Measurements from ENCODE around the gene ADORA3.

The ADORA3 gene

GRCh38 chr1:111496398-111496797 lies 7.0 kb downstream of the ADORA3 start:
- H3K36me3 Mint-ChIP-seq (ENCODE audit: low read depth): peaks cover 36% of the 10 kb centered on the region
- H3K4me1 Mint-ChIP-seq (ENCODE audit: low read depth): peaks cover 79% of the 10 kb centered on the region
- peaks cover 25% of the 10 kb centered on the region for H3K9me3 Mint-ChIP-seq
- peak overlapping the region; percentile 72 for H3K27ac Mint-ChIP-seq
- H3K4me3 Mint-ChIP-seq: no peak overlapping the region
- H3K27me3 Mint-ChIP-seq: no peaks in the 10 kb centered on the region
- intact Hi-C loops (cut with micrococcal nuclease): no loop called here

- Mint-ChIP-seq H3K4me1 (ENCODE audit: low read depth) (peaks cover 78% of the 10 kb centered on the region), H3K27ac (peak overlapping the region; percentile 92), H3K4me3 (no peak overlapping the region), H3K9me3 (peaks cover 10% of the 10 kb centered on the region), H3K36me3 (ENCODE audit: low read depth) (no peaks in the 10 kb centered on the region), H3K27me3 (no peaks in the 10 kb centered on the region)
- intact Hi-C loops (cut with micrococcal nuclease): no loop called here
Measured at GRCh38 chr1:111491070-111491469, 12.4 kb downstream of the ADORA3 start.

- Mint-ChIP-seq H3K36me3 (ENCODE audit: low read depth) (peaks cover 5% of the 10 kb centered on the region), H3K27me3 (no peaks in the 10 kb centered on the region), H3K4me1 (ENCODE audit: low read depth) (peaks cover 82% of the 10 kb centered on the region), H3K9me3 (peaks cover 10% of the 10 kb centered on the region), H3K27ac (peak overlapping the region; percentile 92), H3K4me3 (no peak overlapping the region)
- intact Hi-C loops (cut with micrococcal nuclease): no loop called here
Measured at GRCh38 chr1:111490220-111490619, 13.2 kb downstream of the ADORA3 start.

GRCh38 chr1:111489604-111490003 lies 13.8 kb downstream of the ADORA3 start:
- H3K36me3 Mint-ChIP-seq (ENCODE audit: low read depth): peaks cover 5% of the 10 kb centered on the region
- H3K27ac Mint-ChIP-seq: peak overlapping the region; percentile 92
- intact Hi-C loops (cut with micrococcal nuclease): no loop called here

DNA sequence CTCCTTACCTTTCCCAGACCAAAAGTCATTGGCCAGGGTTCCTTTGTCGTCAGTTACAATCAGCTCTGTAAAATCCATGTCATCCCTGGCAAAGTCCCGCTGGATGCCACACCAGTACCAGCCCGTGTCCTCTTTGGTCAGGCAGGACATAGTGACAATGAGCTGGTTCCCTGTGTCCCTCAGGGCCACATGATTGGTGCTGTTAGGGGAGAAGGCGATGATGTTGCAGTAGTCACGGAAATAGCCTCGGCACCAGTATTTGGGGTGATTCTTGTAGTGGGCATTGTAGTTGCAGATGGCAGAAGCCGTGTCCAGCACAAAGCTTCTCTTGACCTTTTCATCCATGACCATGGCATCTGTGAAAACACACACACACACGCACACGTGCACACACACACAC lies 14.8 kb downstream of the ADORA3 start:
- H3K9me3 Mint-ChIP-seq: no peaks in the 10 kb centered on the region
- H3K4me3 Mint-ChIP-seq: peak overlapping the region; percentile 46
- H3K36me3 Mint-ChIP-seq (ENCODE audit: low read depth): peaks cover 6% of the 10 kb centered on the region
- no peaks in the 10 kb centered on the region for H3K27me3 Mint-ChIP-seq
- peaks cover 89% of the 10 kb centered on the region for H3K4me1 Mint-ChIP-seq (ENCODE audit: low read depth)
- intact Hi-C loops (cut with micrococcal nuclease): no loop called here
- H3K27ac Mint-ChIP-seq: peak overlapping the region; percentile 92

More at GRCh38 chr1:111489604-111490003, 13.8 kb downstream of the ADORA3 start:
- Mint-ChIP-seq H3K4me1 (ENCODE audit: low read depth) (peaks cover 88% of the 10 kb centered on the region), H3K9me3 (peaks cover 7% of the 10 kb centered on the region), H3K27me3 (no peaks in the 10 kb centered on the region), H3K4me3 (no peak overlapping the region)

- intact Hi-C loops (cut with micrococcal nuclease): no loop called here
- H3K27ac Mint-ChIP-seq: peak overlapping the region; percentile 71
- peaks cover 10% of the 10 kb centered on the region for H3K36me3 Mint-ChIP-seq (ENCODE audit: low read depth)
- no peaks in the 10 kb centered on the region for H3K9me3 Mint-ChIP-seq
- peaks cover 94% of the 10 kb centered on the region for H3K4me1 Mint-ChIP-seq (ENCODE audit: low read depth)
- H3K27me3 Mint-ChIP-seq: no peaks in the 10 kb centered on the region
- no peak overlapping the region for H3K4me3 Mint-ChIP-seq
Measured at GRCh38 chr1:111487133-111487532, 16.3 kb downstream of the ADORA3 start.

- Mint-ChIP-seq H3K36me3 (ENCODE audit: low read depth) (peaks cover 10% of the 10 kb centered on the region), H3K27me3 (no peaks in the 10 kb centered on the region), H3K27ac (no peak overlapping the region), H3K9me3 (no peaks in the 10 kb centered on the region), H3K4me3 (no peak overlapping the region), H3K4me1 (ENCODE audit: low read depth) (peaks cover 94% of the 10 kb centered on the region)
- intact Hi-C loops (cut with micrococcal nuclease): no loop called here
Measured at GRCh38 chr1:111486431-111486830, 17.0 kb downstream of the ADORA3 start.

GRCh38 chr1:111484391-111485026 lies 18.9 kb downstream of the ADORA3 start:
- intact Hi-C loops (cut with micrococcal nuclease): no loop called here
- Mint-ChIP-seq H3K4me3 (no peak overlapping the region), H3K36me3 (ENCODE audit: low read depth) (peaks cover 10% of the 10 kb centered on the region), H3K27me3 (no peaks in the 10 kb centered on the region), H3K9me3 (no peaks in the 10 kb centered on the region), H3K27ac (peak overlapping the region; percentile 63), H3K4me1 (ENCODE audit: low read depth) (peaks cover 90% of the 10 kb centered on the region)

- Mint-ChIP-seq H3K36me3 (ENCODE audit: low read depth) (peaks cover 13% of the 10 kb centered on the region), H3K9me3 (no peaks in the 10 kb centered on the region), H3K4me1 (ENCODE audit: low read depth) (peaks cover 84% of the 10 kb centered on the region), H3K27me3 (no peaks in the 10 kb centered on the region), H3K27ac (peak overlapping the region; percentile 63), H3K4me3 (no peak overlapping the region)
- intact Hi-C loops (cut with micrococcal nuclease): loop anchor here (2.0 kb wide), 1 partner anchor 173 kb away; no protein-coding TSS in a partner anchor
Measured at GRCh38 chr1:111483876-111484275, 19.6 kb downstream of the ADORA3 start.

DNA sequence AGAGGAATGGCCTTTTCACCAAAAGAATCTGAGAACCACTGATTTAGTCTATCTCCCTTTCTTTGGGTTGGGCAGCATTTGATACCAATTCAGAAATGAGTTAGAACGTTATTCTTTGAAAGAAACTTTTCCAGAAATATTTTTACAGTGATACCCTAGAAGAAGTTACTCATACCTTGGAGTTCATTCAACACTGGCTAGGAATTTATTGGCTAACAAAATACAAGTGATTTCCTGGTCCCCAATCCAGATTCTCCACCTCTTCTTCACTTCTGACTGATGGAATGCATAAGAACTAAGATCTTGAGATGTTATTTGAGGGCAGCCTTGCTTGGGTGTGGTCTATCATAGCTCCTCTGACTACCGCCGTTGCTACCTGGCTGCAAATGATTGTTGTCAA lies 20.3 kb downstream of the ADORA3 start:
- H3K27ac Mint-ChIP-seq: peak overlapping the region; percentile 63

GRCh38 chr1:111481387-111482221 lies 21.8 kb downstream of the ADORA3 start:
- intact Hi-C loops (cut with micrococcal nuclease): loop anchor here (2.0 kb wide), 4 partner anchors 25 to 287 kb away; no protein-coding TSS in a partner anchor
- Mint-ChIP-seq H3K36me3 (ENCODE audit: low read depth) (peaks cover 36% of the 10 kb centered on the region), H3K4me3 (no peak overlapping the region), H3K4me1 (ENCODE audit: low read depth) (peaks cover 86% of the 10 kb centered on the region), H3K9me3 (no peaks in the 10 kb centered on the region), H3K27me3 (no peaks in the 10 kb centered on the region), H3K27ac (peak overlapping the region; percentile 24)

More for the DNA sequence above, 20.3 kb downstream of the ADORA3 start:
- Mint-ChIP-seq H3K36me3 (ENCODE audit: low read depth) (peaks cover 20% of the 10 kb centered on the region), H3K27me3 (no peaks in the 10 kb centered on the region), H3K4me1 (ENCODE audit: low read depth) (peaks cover 84% of the 10 kb centered on the region), H3K4me3 (no peak overlapping the region), H3K9me3 (no peaks in the 10 kb centered on the region)
- intact Hi-C loops (cut with micrococcal nuclease): loop anchor here (2.0 kb wide), 1 partner anchor 174 kb away; no protein-coding TSS in a partner anchor

GRCh38 chr1:111480674-111481073 lies 22.8 kb downstream of the ADORA3 start:
- Mint-ChIP-seq H3K36me3 (ENCODE audit: low read depth) (peaks cover 45% of the 10 kb centered on the region), H3K4me1 (ENCODE audit: low read depth) (peaks cover 85% of the 10 kb centered on the region), H3K4me3 (no peak overlapping the region), H3K27ac (peak overlapping the region; percentile 41), H3K27me3 (no peaks in the 10 kb centered on the region), H3K9me3 (no peaks in the 10 kb centered on the region)
- intact Hi-C loops (cut with micrococcal nuclease): loop anchor here (2.0 kb wide), 3 partner anchors 26 to 288 kb away; no protein-coding TSS in a partner anchor

DNA sequence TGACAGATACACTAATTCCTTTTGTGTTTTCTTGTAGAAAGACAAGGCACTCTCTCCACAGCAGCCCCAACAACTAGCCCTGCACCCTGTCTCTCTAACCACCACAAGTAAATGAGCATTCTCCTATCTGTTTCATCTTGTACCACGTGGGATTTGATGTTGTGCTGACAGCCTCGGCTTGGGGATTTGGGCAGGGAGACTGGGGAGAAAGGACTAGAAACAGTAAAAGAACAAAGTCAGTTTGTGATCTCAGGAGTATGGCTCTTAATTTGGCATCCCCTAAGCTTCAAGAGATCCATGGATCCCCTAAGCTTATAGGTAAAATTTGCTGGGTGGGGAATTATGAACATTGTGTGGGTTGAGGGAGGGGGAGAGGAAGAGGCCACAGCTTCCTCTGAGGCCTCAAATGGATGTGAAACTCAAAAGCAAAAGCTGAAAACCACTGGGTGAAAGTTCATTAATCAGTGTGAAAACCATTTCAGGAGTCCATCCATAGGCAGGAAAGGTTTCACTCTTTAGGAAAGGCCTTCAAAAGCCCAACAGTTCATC lies 26.6 kb downstream of the ADORA3 start:
- H3K27me3 Mint-ChIP-seq: no peaks in the 10 kb centered on the region
- intact Hi-C loops (cut with micrococcal nuclease): no loop called here
- no peak overlapping the region for H3K27ac Mint-ChIP-seq
- peak overlapping the region; percentile 81 for H3K4me3 Mint-ChIP-seq
- peaks cover 55% of the 10 kb centered on the region for H3K36me3 Mint-ChIP-seq (ENCODE audit: low read depth)
- peaks cover 53% of the 10 kb centered on the region for H3K4me1 Mint-ChIP-seq (ENCODE audit: low read depth)
- H3K9me3 Mint-ChIP-seq: no peaks in the 10 kb centered on the region

DNA sequence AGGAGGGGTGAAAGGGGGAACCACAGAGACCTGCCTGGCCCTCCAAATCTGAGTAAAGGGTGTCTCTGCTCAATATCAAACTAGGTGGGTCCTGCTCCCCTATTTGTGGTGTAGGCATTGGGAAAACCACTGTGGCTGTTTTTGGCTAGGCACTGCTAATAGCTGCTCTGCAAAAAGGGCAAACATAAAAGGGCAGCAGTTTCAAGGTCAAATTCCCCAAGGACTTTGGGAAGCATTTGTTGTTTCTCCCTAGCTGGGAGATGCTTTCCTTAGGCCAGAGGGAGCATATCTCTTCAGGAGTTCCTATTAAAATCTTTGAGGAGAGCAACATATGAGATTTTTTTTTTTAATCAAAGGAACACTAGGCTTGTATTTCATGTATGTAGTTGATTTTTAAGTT lies 27.2 kb downstream of the ADORA3 start:
- H3K9me3 Mint-ChIP-seq: no peaks in the 10 kb centered on the region
- no peaks in the 10 kb centered on the region for H3K27me3 Mint-ChIP-seq
- H3K4me1 Mint-ChIP-seq (ENCODE audit: low read depth): peaks cover 47% of the 10 kb centered on the region
- peak overlapping the region; percentile 81 for H3K4me3 Mint-ChIP-seq
- H3K36me3 Mint-ChIP-seq (ENCODE audit: low read depth): peaks cover 55% of the 10 kb centered on the region
- intact Hi-C loops (cut with micrococcal nuclease): no loop called here
- H3K27ac Mint-ChIP-seq: no peak overlapping the region
